GM12878 (cell line): ENCODE data around the gene SELENOO. TPM values are rescaled to one million over a fixed set of nuclear protein-coding genes. Genes with fewer than 3 reads are reported as not detected.
A peak's percentile ranks its signal among the peaks of the same experiment; 100 is the strongest.

Experiments
- ATAC-seq: fragments of 200-7000 bp; cut with Tn5 transposase; 3 replicates; pipeline ENCODE4 v1.9.1; 2020; ENCODE audit warnings: mild to moderate bottlenecking, moderate library complexity
- BruUV-seq: library from RNA; stranded (reverse); fragments of 400-500 nt; replicated peaks from 2 replicates; lab custom pipeline; 2021; lab: Mats Ljungman, UMichigan
- CTCF ChIA-PET: fragments of 300-600 bp; sonication (Branson Sonifier 250); formaldehyde crosslinking; extraction: SDS; loops from one replicate; lab custom pipeline; 2021; ENCODE audit warnings: inconsistent platforms; lab: Yijun Ruan, JAX
- POLR2A ChIA-PET: fragments of 350-600 bp; formaldehyde crosslinking; extraction: SDS; loops from one replicate; lab custom pipeline; 2021; ENCODE audit warnings: inconsistent platforms; lab: Charles Lee
- RAD21 ChIA-PET: fragments of 300-600 bp; sonication (Branson Sonifier 250); formaldehyde crosslinking; loops from one replicate; lab custom pipeline; 2023; ENCODE audit warnings: antibody characterized with exemption; ENCODE audit not compliant: unreplicated experiment; lab: Charles Lee
- SMC1A ChIA-PET: fragments of 300-600 bp; sonication (Branson Sonifier 250); formaldehyde crosslinking; loops from one replicate; lab custom pipeline; 2023; ENCODE audit not compliant: unreplicated experiment, uncharacterized antibody; lab: Charles Lee
- DNase-seq: peaks from one replicate; pipeline ENCODE4 v3.0.0-alpha.2; 2011; ENCODE audit warnings: low read depth, low spot score
- FAIRE-seq: peaks from 3 replicates; lab custom pipeline; 2011; peaks lifted over from hg19 to GRCh38; lab: Jason Lieb, UNC
- H2AFZ ChIP-seq: 2 replicates; pipeline ENCODE4 v1.6.0; 2011; ENCODE audit warnings: low read depth, low read length, control low read depth; ENCODE audit not compliant: control insufficient read depth
- H3K27ac ChIP-seq: 2 replicates; pipeline ENCODE4 v1.5.1; 2011; ENCODE audit warnings: control low read depth; ENCODE audit not compliant: control insufficient read depth, insufficient read depth
- H3K27me3 ChIP-seq, 2 experiments: replicated peaks in 1 of 2; 2 replicates each; pipeline versions ENCODE4 v1.6.0 to v1.6.1; 2011; ENCODE audit warnings: low read length in 1 of 2; ENCODE audit not compliant: control insufficient read depth in 2 of 2, insufficient read depth in 2 of 2
- H3K36me3 ChIP-seq, 2 experiments: 2 replicates each; pipeline ENCODE4 v1.5.1; 2011; ENCODE audit warnings: low read length in 1 of 2; ENCODE audit not compliant: control insufficient read depth in 2 of 2, insufficient read depth in 2 of 2
- H3K4me1 ChIP-seq: 2 replicates; pipeline ENCODE4 v1.6.1; 2011; ENCODE audit warnings: mild to moderate bottlenecking, low read length, moderate library complexity, mixed read lengths; ENCODE audit not compliant: control insufficient read depth, insufficient read depth
- H3K4me2 ChIP-seq: 2 replicates; pipeline ENCODE4 v1.6.0; 2011; ENCODE audit warnings: control low read depth; ENCODE audit not compliant: control insufficient read depth, insufficient read depth
- H3K4me3 ChIP-seq: fragments of 200-600 bp; sonication (generic); 2 replicates; pipeline ENCODE4 v1.5.1; 2016
- H3K79me2 ChIP-seq: 2 replicates; pipeline ENCODE4 v1.6.0; 2011; ENCODE audit warnings: low read length; ENCODE audit not compliant: control insufficient read depth, insufficient read depth
- H3K9ac ChIP-seq: 2 replicates; pipeline ENCODE4 v1.8.0; 2011; ENCODE audit warnings: low read length, control low read depth, mixed read lengths; ENCODE audit not compliant: control insufficient read depth, insufficient read depth
- H3K9me3 ChIP-seq: replicated peaks from 3 replicates; pipeline ENCODE4 v1.5.1; 2011; ENCODE audit warnings: mild to moderate bottlenecking, low read length; ENCODE audit not compliant: control insufficient read depth, insufficient read depth
- H4K20me1 ChIP-seq: 2 replicates; pipeline ENCODE4 v1.6.0; 2011; ENCODE audit not compliant: control insufficient read depth, insufficient read depth
- BCLAF1 ChIP-seq: fragments of 450-650 bp; IDR thresholded peaks from 2 replicates; pipeline ENCODE4 v1.6.1; 2017; ENCODE audit warnings: antibody characterized with exemption, mild to moderate bottlenecking, moderate library complexity
- BHLHE40 ChIP-seq, 2 experiments: fragments of 450-650 bp in 1 of 2; IDR thresholded peaks; 2 replicates each; pipeline ENCODE4 v1.6.1; 2011 to 2017; ENCODE audit warnings: low read depth in 2 of 2, borderline replicate concordance in 1 of 2, improper control_type of control experiment in 1 of 2, low read length in 1 of 2, mild to moderate bottlenecking in 1 of 2
- CTCF ChIP-seq, 3 experiments: IDR thresholded peaks in 2 of 3; conservative IDR thresholded peaks in 1 of 3; 2 replicates each; pipeline ENCODE4 v1.5.1; 2011; ENCODE audit warnings: low read depth in 3 of 3, low read length in 3 of 3, mild to moderate bottlenecking in 3 of 3, control low read depth in 2 of 3, moderate library complexity in 2 of 3, inconsistent platforms in 1 of 3, mixed read lengths in 1 of 3; ENCODE audit not compliant: control insufficient read depth in 2 of 3, insufficient read depth in 1 of 3; ENCODE audit errors: extremely low read depth in 1 of 3
- HDAC6 ChIP-seq: fragments of 200-600 bp; sonication (generic); IDR thresholded peaks from one replicate; pipeline ENCODE4 v1.8.0; 2017; ENCODE audit warnings: antibody characterized with exemption; ENCODE audit not compliant: unreplicated experiment
- IKZF1 ChIP-seq: fragments of 450-650 bp; conservative IDR thresholded peaks from 2 replicates; pipeline ENCODE4 v1.6.1; 2017; ENCODE audit warnings: antibody characterized with exemption, mild to moderate bottlenecking
- IRF3 ChIP-seq: fragments of 450-650 bp; IDR thresholded peaks from 2 replicates; pipeline ENCODE4 v1.6.1; 2014; ENCODE audit warnings: mild to moderate bottlenecking
- MYC ChIP-seq: IDR thresholded peaks from 2 replicates; pipeline ENCODE4 v1.6.1; 2011; ENCODE audit warnings: mild to moderate bottlenecking, low read length, moderate library complexity, inconsistent platforms; ENCODE audit not compliant: insufficient read depth, insufficient replicate concordance, insufficient read length, severe bottlenecking
- NFIC ChIP-seq: IDR thresholded peaks from 2 replicates; pipeline ENCODE4 v1.6.1; 2012; ENCODE audit warnings: low read depth, mild to moderate bottlenecking, inconsistent platforms, low read length, moderate library complexity
- NR2C2 ChIP-seq: IDR thresholded peaks from 2 replicates; pipeline ENCODE4 v1.6.1; 2011; ENCODE audit warnings: borderline replicate concordance, low read depth; ENCODE audit not compliant: control insufficient read depth, insufficient read length
- RAD21 ChIP-seq: IDR thresholded peaks from 2 replicates; pipeline ENCODE4 v1.6.1; 2011; ENCODE audit warnings: mild to moderate bottlenecking, low read depth, low read length, moderate library complexity; ENCODE audit not compliant: insufficient read depth
- SIN3A ChIP-seq: IDR thresholded peaks from 2 replicates; pipeline ENCODE4 v1.6.1; 2012; ENCODE audit warnings: low read depth, low read length, improper control_type of control experiment
- SMARCA5 ChIP-seq: fragments of 450-650 bp; IDR thresholded peaks from 2 replicates; pipeline ENCODE4 v1.6.1; 2017; ENCODE audit warnings: mild to moderate bottlenecking
- SREBF1 ChIP-seq: IDR thresholded peaks from 2 replicates; pipeline ENCODE4 v1.6.1; 2012; ENCODE audit warnings: mild to moderate bottlenecking, low read length
- TARDBP ChIP-seq: IDR thresholded peaks from 2 replicates; pipeline ENCODE4 v1.6.1; 2016; ENCODE audit warnings: borderline replicate concordance
- USF2 ChIP-seq: IDR thresholded peaks from 2 replicates; pipeline ENCODE4 v1.6.1; 2011; ENCODE audit warnings: low read depth, low read length, improper control_type of control experiment, borderline replicate concordance
- ZNF622 ChIP-seq: fragments of 450-650 bp; IDR thresholded peaks from 2 replicates; pipeline ENCODE4 v1.6.1; 2017; ENCODE audit warnings: mild to moderate bottlenecking, inconsistent platforms
- WGBS: methylation state at CpG from one replicate; pipeline ENCODE4 v1.1.6; 2016; ENCODE audit warnings: low lambda C conversion rate; ENCODE audit not compliant: insufficient replicate concordance, insufficient coverage; ENCODE audit errors: missing lambda C conversion rate; 5-methylcytosine and 5-hydroxymethylcytosine counted together
- in situ Hi-C: fragments of 300-500 bp; cut with MboI; formaldehyde crosslinking; loops from 9 replicates; pipeline ENCODE4 v1.14.3; 2018; ENCODE audit warnings: mixed read lengths
- intact Hi-C: fragments of 100-400 bp; cut with micrococcal nuclease; formaldehyde crosslinking; loops from one replicate; pipeline ENCODE4 v1.14.2; 2022; ENCODE audit not compliant: unreplicated experiment
- polyA plus RNA-seq, 11 experiments: library from polyadenylated mRNA; depleted of rRNA in 4 of 11; unstranded in 6 of 11; stranded (reverse) in 5 of 11; fragments of >200 nt; fragmentation: Nextera tagmentation in 4 of 11; fragmentation: Illumina TruSeq in 1 of 11; extraction: Ambion mirVana in 4 of 11; extraction: Trizol in 1 of 11; gene quantifications; 1 replicate in 1 of 11; 2 replicates in 10 of 11; pipeline versions ENCODE4 v1.2.1 to v1.2.3, GENCODE V29; 2011 to 2016; ENCODE audit warnings: inconsistent platforms in 2 of 11, missing spikeins in 2 of 11, low read depth in 1 of 11
- total RNA-seq, 4 experiments: library from RNA; depleted of rRNA in 3 of 4; stranded (reverse); fragments of >200 nt in 3 of 4; fragmentation: Illumina TruSeq in 1 of 4; extraction: Trizol in 1 of 4; gene quantifications; 2 replicates each; pipeline versions ENCODE4 v1.2.1 to v1.2.3, GENCODE V29; 2013 to 2021

SELENOO gene
- total and polyA plus RNA-seq, 10 of the 15 experiments (the other 5 are each of a cell fraction or from before 2014, with no cell fraction given): 0.42 to 23.3 (median 3.3) TPM

- WGBS: 69% methylated on average over 11 of the region's 11 CpGs
- peak; percentile 40 to 54 (median 44) for TF ChIP-seq CTCF (IDR thresholded peaks at IDR 0.05 in 2 of 3, conservative IDR thresholded peaks at IDR 0.05 in 1 of 3; ENCODE audit: control insufficient read depth in 2 of 3, extremely low read depth in 1 of 3, insufficient read depth in 1 of 3, low read depth in 3 of 3, low read length in 3 of 3)
- TF ChIP-seq USF2: no peak
- TF ChIP-seq SIN3A: no peak
- TF ChIP-seq RAD21: peak; percentile 33
- TF ChIP-seq IRF3: no peak
- TF ChIP-seq HDAC6: no peak
- TF ChIP-seq TARDBP: no peak
- TF ChIP-seq IKZF1: no peak
- TF ChIP-seq MYC: no peak
- no peak for TF ChIP-seq ZNF622
- no peak for TF ChIP-seq SREBF1
- TF ChIP-seq BCLAF1: no peak
- no peak for TF ChIP-seq BHLHE40 (IDR thresholded peaks at IDR 0.05; ENCODE audit: borderline replicate concordance in 1 of 2, low read depth in 2 of 2, low read length in 1 of 2)
- TF ChIP-seq SMARCA5: no peak
- TF ChIP-seq NR2C2: no peak
- TF ChIP-seq NFIC: no peak
Observed at GRCh38 chr22:50236731-50237409, 36.1 kb downstream of the SELENOO start.

More at GRCh38 chr22:50236731-50237409, 36.1 kb downstream of the SELENOO start:
- Histone ChIP-seq H3K4me2 (no peak overlapping the region), H3K79me2 (peaks cover 25% of the 10 kb centered on the region), H3K36me3 (peaks cover 3 to 14% of the 10 kb centered on the region in 2 experiments; a peak in 2 of 4 replicates), H3K27ac (no peak overlapping the region), H3K9me3 (no peaks in the 10 kb centered on the region), H4K20me1 (no peaks in the 10 kb centered on the region), H3K27me3 (no peaks in the 10 kb centered on the region), H3K9ac (no peak overlapping the region), H2AFZ (no peak overlapping the region), H3K4me3 (no peak overlapping the region), H3K4me1 (no peaks in the 10 kb centered on the region)
- in situ Hi-C loops: no loop called here
- FAIRE-seq: no peak
- CTCF ChIA-PET: interaction anchor here (0.7 to 2.0 kb wide), 6 partner anchors 9 to 469 kb away, joined by 3 to 8 read pairs (median 4); no protein-coding TSS in a partner anchor
- peak; percentile 72 for ATAC-seq
- SMC1A ChIA-PET: interaction anchor here (1.1 to 1.6 kb wide), 3 partner anchors 15 to 105 kb away, joined by 3 to 5 read pairs (median 4); no protein-coding TSS in a partner anchor
- no peak for DNase-seq
- BruUV-seq: no TSS peak
- intact Hi-C loops: no loop called here
- POLR2A ChIA-PET: interaction anchor here (0.5 kb wide), 1 partner anchor 100 kb away, joined by 3 read pairs; no protein-coding TSS in a partner anchor
- RAD21 ChIA-PET: interaction anchor here (0.6 kb wide), 1 partner anchor 306 kb away, joined by 3 read pairs; no protein-coding TSS in a partner anchor
